Activated CD4-positive, alpha-beta T cell treated with anti-CD3 and anti-CD28 coated beads for 24 hours (primary cell): ENCODE data around the gene GNG3.

Experiments used
- DNase-seq, 2 donors: peaks; one replicate each; pipeline ENCODE4 v3.0.0-alpha.2; 2020; ENCODE audit warnings: low read depth in 2 of 2

The GNG3 gene

DNA sequence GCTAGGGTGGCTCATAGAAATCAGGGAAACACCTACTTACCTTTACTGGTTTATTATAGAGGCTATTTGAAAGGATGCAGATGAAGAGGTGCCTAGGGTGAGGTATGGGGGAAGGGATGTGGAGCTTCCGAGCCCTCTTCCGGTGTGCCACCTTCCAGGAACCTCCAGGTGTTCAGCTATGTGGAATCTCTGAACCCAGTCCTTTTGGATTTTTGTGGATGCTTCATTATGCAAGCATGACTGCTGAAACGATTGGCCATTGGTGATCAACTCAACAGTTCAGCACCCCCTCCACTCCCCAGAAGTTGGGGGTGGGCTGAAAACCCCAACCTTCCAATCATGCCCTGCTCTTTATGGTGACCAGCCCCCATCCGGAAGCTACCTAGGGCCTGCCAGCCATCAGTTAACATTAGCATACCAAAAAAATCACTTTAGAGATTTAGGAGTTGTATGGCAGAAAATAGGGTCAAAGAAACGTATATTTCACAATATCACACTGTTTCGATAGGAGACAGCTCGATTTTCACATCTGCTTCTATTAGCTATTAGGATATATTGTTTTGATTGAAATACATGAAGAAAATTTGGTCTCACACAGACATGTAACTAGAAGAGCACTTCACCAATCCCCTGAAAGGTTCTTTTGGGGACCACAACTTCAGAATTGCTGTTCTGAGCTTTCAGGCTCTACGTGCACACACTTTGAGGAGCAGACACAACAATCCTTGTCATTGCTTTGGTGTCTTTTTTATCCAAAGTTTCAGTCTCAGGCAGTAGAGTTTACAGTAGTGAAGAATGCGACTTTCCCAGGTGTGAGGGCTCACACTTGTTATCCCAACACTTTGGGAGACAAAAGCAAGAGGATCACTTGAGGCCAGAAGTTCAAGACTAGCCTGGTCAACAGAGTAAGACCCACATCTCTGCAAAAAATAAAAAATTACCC lies 50.6 kb downstream of the GNG3 start:
- DNase-seq = no peak
